Epithelial cell of proximal tubule (primary cell): ENCODE results near the gene CPVL. TPM values are rescaled to one million over a fixed set of nuclear protein-coding genes. Genes with fewer than 3 reads are reported as not detected.

Experiments
- DNase-seq: peaks from one replicate; pipeline ENCODE4 v3.0.0-alpha.2; 2011; ENCODE audit warnings: low read depth
- H3K4me3 ChIP-seq: 2 replicates; pipeline ENCODE4 v1.5.1; 2011; ENCODE audit warnings: low read depth, mild to moderate bottlenecking, low read length
- total RNA-seq: library from RNA; depleted of rRNA; stranded (reverse); fragments of >200 nt; gene quantifications from 2 replicates; pipeline ENCODE4 v1.2.3, GENCODE V29; 2015
- TF ChIP-seq, protein P1 (sequence below): conservative IDR thresholded peaks from 2 replicates; pipeline ENCODE4 v1.5.1; 2012; ENCODE audit warnings: low read depth, mild to moderate bottlenecking, low read length

The CPVL gene
- total RNA-seq, 1 donor from 2014 or later, result 12.0 TPM

DNA sequence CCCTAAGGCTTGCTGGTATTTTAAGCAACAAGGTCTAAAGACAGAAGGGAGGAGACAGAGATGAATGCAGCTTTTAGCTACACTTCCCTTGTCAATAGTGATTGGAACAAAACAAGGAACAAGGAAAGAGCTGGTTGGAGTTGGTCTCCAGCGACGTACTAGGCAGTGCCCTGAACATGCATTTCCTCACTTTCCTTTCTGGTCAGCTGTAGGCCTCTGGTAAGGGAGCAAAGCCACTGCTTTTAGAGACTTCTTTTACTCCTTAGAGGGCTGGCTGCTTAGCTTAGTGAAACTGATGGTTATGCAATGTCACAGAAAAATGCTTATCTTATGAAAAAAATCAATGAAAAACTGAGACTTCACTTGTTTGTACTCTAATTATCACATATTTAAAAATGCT lies 112.8 kb downstream of the CPVL start:
- DNase-seq, result no peak
- H3K4me3 ChIP-seq, result no peak overlapping the region
- TF ChIP-seq, protein P1, sequence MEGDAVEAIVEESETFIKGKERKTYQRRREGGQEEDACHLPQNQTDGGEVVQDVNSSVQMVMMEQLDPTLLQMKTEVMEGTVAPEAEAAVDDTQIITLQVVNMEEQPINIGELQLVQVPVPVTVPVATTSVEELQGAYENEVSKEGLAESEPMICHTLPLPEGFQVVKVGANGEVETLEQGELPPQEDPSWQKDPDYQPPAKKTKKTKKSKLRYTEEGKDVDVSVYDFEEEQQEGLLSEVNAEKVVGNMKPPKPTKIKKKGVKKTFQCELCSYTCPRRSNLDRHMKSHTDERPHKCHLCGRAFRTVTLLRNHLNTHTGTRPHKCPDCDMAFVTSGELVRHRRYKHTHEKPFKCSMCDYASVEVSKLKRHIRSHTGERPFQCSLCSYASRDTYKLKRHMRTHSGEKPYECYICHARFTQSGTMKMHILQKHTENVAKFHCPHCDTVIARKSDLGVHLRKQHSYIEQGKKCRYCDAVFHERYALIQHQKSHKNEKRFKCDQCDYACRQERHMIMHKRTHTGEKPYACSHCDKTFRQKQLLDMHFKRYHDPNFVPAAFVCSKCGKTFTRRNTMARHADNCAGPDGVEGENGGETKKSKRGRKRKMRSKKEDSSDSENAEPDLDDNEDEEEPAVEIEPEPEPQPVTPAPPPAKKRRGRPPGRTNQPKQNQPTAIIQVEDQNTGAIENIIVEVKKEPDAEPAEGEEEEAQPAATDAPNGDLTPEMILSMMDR, result no peak

DNA sequence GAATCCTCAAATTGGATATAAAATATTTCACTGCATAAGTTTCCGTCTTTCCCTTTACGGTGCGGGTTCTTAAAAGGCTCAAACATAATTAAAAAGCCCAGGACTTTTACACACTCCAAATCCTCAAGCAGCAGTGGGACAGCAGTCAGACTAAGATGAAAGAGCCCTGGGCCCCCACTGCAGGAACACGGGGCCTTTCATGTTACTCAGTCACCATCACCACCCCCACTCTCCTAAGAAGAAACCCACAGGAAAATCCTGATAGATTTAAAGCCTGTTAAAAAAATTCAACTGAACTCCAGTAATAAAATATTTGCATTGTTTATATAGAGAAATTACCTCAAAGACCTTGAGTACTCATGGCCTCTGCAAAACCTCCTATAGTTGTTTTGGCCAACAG lies 114.2 kb downstream of the CPVL start:
- TF ChIP-seq, protein P1, result no peak
- DNase-seq, result no peak
- no peak overlapping the region for H3K4me3 ChIP-seq

DNA sequence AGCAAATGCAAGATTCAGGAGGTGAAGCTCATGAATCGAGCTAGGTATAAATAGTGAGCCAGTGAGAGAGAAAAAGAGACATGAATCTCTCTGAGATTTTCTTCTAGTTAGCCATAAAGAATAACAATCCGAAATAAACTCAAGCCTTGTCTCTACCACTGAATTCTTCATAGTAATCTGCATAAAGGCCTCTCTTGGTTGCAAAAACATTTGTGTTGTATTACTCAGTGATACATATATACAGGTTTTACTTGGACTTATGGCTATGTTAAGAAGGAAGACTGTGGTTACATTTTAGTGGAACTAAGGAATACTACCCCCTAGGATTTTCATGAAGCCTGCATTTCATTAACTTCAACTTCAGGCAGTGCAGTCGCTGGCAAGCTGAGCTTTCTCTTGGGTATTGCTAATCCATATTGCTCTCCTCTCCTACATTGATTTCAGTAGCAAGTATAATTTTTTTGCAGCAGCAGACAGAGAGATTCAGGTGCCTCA lies 115.5 kb downstream of the CPVL start:
- no peak for DNase-seq
- H3K4me3 ChIP-seq, result no peak overlapping the region
- TF ChIP-seq, protein P1, result no peak

DNA sequence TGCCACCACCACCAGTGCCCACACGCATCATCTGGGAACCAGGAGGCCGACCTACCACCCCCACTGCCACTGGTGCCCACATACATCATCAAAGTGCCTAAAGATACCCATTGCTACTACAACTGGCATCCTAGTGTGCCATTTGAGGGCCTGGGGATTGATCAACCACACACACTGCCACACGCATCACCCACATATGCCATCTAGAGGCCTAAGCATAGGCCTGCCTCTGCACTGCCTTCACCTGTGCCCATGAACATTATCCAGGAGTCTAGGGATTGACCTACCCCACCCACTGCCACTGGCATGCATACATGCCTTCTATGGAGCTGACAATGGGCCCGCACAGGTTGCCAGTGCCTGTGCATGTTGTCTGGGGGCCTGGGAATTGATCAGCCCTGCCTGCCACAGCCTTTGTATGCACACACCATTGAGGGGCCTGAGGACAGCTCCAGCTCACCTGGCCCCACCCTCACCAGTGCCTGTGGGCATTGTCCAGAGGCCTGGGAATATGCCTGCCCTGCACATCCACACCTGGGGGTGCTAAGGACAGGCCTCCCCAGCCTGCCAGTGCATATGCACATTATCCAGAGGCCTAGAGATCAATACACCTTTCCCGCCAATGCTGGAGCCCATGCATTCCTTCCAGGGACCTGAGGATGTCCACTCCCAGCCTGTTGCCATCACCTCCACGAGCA lies 123.9 kb downstream of the CPVL start:
- no peak for DNase-seq
- no peak overlapping the region for H3K4me3 ChIP-seq
- TF ChIP-seq, protein P1, result no peak

DNA sequence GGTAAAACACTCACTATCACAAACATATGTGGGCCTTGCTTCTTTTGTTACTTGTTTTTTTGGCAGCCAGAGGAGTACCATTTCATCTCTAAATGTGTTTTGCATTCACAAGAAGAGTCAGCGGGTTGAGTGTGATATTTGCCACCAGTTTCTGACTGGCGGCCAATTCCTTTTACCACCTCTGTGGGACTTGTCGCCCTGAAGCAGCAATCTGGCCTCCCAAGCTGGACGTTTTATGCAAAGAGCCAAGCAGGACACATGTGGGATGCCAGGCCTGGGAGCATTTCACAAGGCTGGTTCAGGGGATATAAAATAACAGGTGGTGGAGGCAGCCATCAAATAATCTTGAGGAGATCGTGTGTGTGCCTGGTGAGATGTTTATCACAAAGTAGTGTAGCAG lies 126.4 kb downstream of the CPVL start:
- TF ChIP-seq, protein P1, result no peak
- H3K4me3 ChIP-seq, result no peak overlapping the region
- DNase-seq, result no peak

DNA sequence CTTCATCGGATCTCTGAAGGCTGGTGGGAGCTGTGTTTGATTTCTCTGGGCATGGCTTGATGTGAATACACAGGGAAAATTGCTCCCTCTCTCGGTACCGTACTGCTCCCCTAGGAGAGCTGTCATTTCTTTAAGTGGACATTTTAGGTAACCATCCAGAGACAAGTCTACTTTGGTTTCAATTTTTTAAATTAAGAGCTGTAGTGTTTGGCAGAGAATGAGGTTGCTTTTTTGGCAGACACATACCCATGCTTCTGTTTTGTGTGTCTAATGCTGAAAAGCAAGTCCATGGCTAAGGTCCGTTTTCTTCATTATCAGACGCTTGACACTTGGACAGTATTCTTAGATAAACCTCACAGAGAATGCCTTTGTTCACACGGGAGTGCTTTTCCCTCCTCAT lies 127.0 kb downstream of the CPVL start:
- TF ChIP-seq, protein P1, result no peak
- no peak overlapping the region for H3K4me3 ChIP-seq
- DNase-seq, result no peak

DNA sequence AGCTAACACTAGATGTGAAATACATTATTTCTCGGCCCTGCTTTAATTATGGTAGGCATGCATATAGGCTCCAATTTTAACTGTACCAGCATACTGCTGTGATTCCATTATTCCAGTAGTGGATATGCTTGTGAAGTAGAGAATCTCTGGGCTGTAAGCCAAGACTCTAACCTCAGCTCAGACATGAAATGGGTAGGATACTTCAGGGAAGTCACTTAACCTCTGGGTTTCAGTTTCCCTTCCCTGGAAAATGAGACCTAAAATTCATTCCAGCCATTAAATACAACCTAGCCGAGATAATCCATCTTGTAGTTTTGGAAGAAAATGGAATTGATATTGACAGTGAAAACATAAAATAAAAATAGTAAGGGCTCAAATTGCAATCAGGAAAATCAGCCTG lies 128.6 kb downstream of the CPVL start:
- no peak overlapping the region for H3K4me3 ChIP-seq
- TF ChIP-seq, protein P1, result no peak
- DNase-seq, result no peak
